HAP-1 (cell line): ENCODE data around the gene PMFBP1.

Experiments
- DNase-seq, 2 experiments: peaks; one replicate each; pipeline ENCODE4 v3.0.0-alpha.2; 2016 to 2020; ENCODE audit warnings: low spot score in 2 of 2
- H3K27me3 ChIP-seq: fragments of 250-450 bp; sonication (Bioruptor Pico); 2 replicates; pipeline ENCODE4 v1.5.1; 2020; ENCODE audit warnings: low read depth, mild to moderate bottlenecking, moderate library complexity
- H3K36me3 ChIP-seq: fragments of 250-450 bp; sonication (Bioruptor Pico); replicated peaks from 2 replicates; pipeline ENCODE4 v1.5.1; 2020; ENCODE audit warnings: mild to moderate bottlenecking
- H3K4me1 ChIP-seq: fragments of 250-450 bp; sonication (Bioruptor Pico); 2 replicates; pipeline ENCODE4 v1.5.1; 2020; ENCODE audit warnings: mild to moderate bottlenecking
- H3K4me3 ChIP-seq: fragments of 250-450 bp; sonication (Bioruptor Pico); 2 replicates; pipeline ENCODE4 v1.5.1; 2020; ENCODE audit warnings: mild to moderate bottlenecking, moderate library complexity
- H3K9me3 ChIP-seq: fragments of 250-450 bp; sonication (Bioruptor Pico); 2 replicates; pipeline ENCODE4 v1.5.1; 2020; ENCODE audit warnings: mild to moderate bottlenecking, moderate library complexity
- in situ Hi-C: fragments of 300-500 bp; cut with MboI; formaldehyde crosslinking; loops from 3 replicates; pipeline ENCODE4 v1.14.3; 2020; ENCODE audit warnings: low sequenced_read_pairs, inconsistent platforms, mixed read lengths

The PMFBP1 gene

DNA sequence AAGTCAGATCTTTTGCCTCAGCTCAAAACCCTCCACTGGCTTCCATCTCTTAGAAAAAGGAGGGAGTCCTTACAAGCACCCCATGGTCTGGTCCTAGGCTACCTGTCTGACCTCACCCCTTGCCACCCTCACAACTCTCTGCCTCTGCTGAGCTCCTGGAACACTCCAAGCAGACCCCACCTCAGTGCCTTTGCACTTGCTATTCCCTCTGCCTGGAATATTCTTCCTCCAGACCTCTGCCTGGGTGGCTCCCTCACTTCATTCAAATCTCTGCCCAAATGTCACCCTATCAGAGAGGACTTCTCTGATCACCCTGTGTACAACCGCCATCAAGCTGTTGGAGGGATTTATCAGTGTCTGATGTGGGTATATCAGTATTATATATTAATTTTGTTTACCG is 37.4 kb downstream of the PMFBP1 start:
- H3K4me1 ChIP-seq = no peaks in the 10 kb centered on the region
- no peaks in the 10 kb centered on the region for H3K27me3 ChIP-seq
- in situ Hi-C loops = loop anchor here (25.0 kb wide), 1 partner anchor 328 kb away; no protein-coding TSS in a partner anchor
- H3K36me3 ChIP-seq = no peaks in the 10 kb centered on the region
- H3K9me3 ChIP-seq = no peaks in the 10 kb centered on the region
- no peak for DNase-seq
- H3K4me3 ChIP-seq = no peak overlapping the region

- Histone ChIP-seq H3K4me1 (no peaks in the 10 kb centered on the region), H3K36me3 (no peaks in the 10 kb centered on the region), H3K4me3 (no peak overlapping the region), H3K9me3 (no peaks in the 10 kb centered on the region), H3K27me3 (no peaks in the 10 kb centered on the region)
- in situ Hi-C loops = loop anchor here (25.0 kb wide), 1 partner anchor 330 kb away; no protein-coding TSS in a partner anchor
- DNase-seq = no peak
These were observed 39.2 kb downstream of the PMFBP1 start for GRCh38 chr16:72132726-72133125.

GRCh38 chr16:72131036-72131435 is 40.9 kb downstream of the PMFBP1 start:
- H3K4me1 ChIP-seq = no peaks in the 10 kb centered on the region
- no peaks in the 10 kb centered on the region for H3K27me3 ChIP-seq
- H3K36me3 ChIP-seq = no peaks in the 10 kb centered on the region
- H3K4me3 ChIP-seq = no peak overlapping the region
- in situ Hi-C loops = loop anchor here (25.0 kb wide), 1 partner anchor 331 kb away; no protein-coding TSS in a partner anchor
- no peaks in the 10 kb centered on the region for H3K9me3 ChIP-seq
- no peak for DNase-seq

DNA sequence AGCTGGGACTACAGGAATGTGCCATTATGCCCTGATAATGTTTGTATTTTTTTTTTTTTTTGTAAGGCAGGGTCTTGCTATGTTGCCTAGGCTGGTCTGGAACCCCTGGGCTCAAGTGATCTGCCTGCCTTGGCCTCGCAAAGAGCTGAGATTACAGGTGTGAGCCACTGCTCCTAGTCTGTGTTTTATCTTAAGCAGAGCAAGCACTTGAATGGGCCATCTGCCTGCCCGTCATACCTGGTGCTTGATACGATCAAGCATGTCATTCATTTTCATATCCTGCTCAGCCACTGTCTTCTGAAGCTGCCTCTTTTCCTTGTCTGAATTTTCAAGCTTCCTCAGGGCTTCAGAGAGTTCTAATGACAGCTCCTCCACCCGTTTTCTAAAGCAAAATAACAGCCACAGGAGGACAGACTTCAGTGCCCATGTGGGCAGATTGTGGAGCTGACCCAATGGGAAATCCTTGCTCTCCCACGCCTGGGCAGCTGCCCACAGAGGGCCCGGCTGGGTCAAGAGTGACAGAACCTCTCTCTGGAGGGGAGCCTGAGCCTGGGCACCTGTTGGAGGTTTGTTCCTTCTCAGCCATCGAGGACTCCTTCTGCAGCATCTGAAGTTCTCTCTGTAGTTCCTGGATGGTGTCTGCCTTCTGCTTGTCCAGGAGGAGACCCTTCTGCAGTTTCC is 41.8 kb downstream of the PMFBP1 start:
- peaks cover 3% of the 10 kb centered on the region; the same call in 1 of the 2 replicates for H3K4me1 ChIP-seq
- in situ Hi-C loops = loop anchor here (10.0 to 25.0 kb wide), 2 partner anchors 105 to 332 kb away; no protein-coding TSS in a partner anchor
- H3K4me3 ChIP-seq = no peak overlapping the region

DNA sequence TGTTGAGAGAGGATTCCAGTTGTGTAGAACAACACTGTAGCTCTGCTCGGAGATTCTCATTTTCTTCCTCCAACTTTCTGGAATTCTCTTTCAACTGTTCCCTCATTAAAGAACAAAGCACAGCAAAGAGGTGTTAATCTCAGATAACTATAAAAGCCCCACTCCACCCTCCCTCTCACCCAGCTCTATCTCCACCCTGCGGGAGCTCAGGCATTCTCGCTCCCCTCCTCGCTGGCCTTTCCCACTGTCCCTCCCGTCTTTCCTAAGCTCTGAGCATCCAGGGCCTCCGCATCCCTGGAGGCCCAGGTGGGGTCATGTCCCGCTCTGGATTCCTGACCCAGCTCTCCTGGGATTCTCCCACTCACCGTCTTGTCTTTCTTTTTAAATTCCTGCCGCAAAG is 43.3 kb downstream of the PMFBP1 start:
- Histone ChIP-seq H3K27me3 (no peaks in the 10 kb centered on the region), H3K4me1 (peaks cover 4% of the 10 kb centered on the region; the same call in 1 of the 2 replicates), H3K9me3 (no peaks in the 10 kb centered on the region), H3K4me3 (no peak overlapping the region), H3K36me3 (no peaks in the 10 kb centered on the region)
- DNase-seq = no peak
- in situ Hi-C loops = loop anchor here (10.0 to 25.0 kb wide), 2 partner anchors 106 to 334 kb away; no protein-coding TSS in a partner anchor

More for the DNA sequence above, 41.8 kb downstream of the PMFBP1 start:
- Histone ChIP-seq H3K27me3 (no peaks in the 10 kb centered on the region), H3K9me3 (no peaks in the 10 kb centered on the region), H3K36me3 (no peaks in the 10 kb centered on the region)
- DNase-seq = no peak

- Histone ChIP-seq H3K36me3 (no peaks in the 10 kb centered on the region), H3K4me1 (peaks cover 4% of the 10 kb centered on the region; the same call in 1 of the 2 replicates), H3K9me3 (no peaks in the 10 kb centered on the region), H3K27me3 (no peaks in the 10 kb centered on the region), H3K4me3 (no peak overlapping the region)
- in situ Hi-C loops = loop anchor here (10.0 to 25.0 kb wide), 2 partner anchors 108 to 336 kb away; no protein-coding TSS in a partner anchor
- no peak for DNase-seq
These were observed 45.6 kb downstream of the PMFBP1 start for GRCh38 chr16:72126429-72126765.

- in situ Hi-C loops = loop anchor here (10.0 to 25.0 kb wide), 2 partner anchors 109 to 336 kb away; no protein-coding TSS in a partner anchor
- Histone ChIP-seq H3K4me3 (no peak overlapping the region), H3K27me3 (no peaks in the 10 kb centered on the region), H3K4me1 (peaks cover 4% of the 10 kb centered on the region; the same call in 1 of the 2 replicates), H3K9me3 (no peaks in the 10 kb centered on the region), H3K36me3 (no peaks in the 10 kb centered on the region)
- no peak for DNase-seq
These were observed 46.1 kb downstream of the PMFBP1 start for GRCh38 chr16:72125635-72126428.

- Histone ChIP-seq H3K4me3 (no peak overlapping the region), H3K36me3 (no peaks in the 10 kb centered on the region), H3K27me3 (no peaks in the 10 kb centered on the region), H3K4me1 (peaks cover 4% of the 10 kb centered on the region; the same call in 1 of the 2 replicates), H3K9me3 (no peaks in the 10 kb centered on the region)
- DNase-seq = peak; percentile 68 to 84
- in situ Hi-C loops = loop anchor here (10.0 to 25.0 kb wide), 2 partner anchors 110 to 337 kb away; no protein-coding TSS in a partner anchor
These were observed 47.0 kb downstream of the PMFBP1 start for GRCh38 chr16:72124761-72125634.

GRCh38 chr16:72124148-72124547 is 47.8 kb downstream of the PMFBP1 start:
- Histone ChIP-seq H3K36me3 (no peaks in the 10 kb centered on the region), H3K27me3 (no peaks in the 10 kb centered on the region), H3K4me3 (no peak overlapping the region), H3K9me3 (no peaks in the 10 kb centered on the region), H3K4me1 (peaks cover 4% of the 10 kb centered on the region; the same call in 1 of the 2 replicates)
- no peak for DNase-seq
- in situ Hi-C loops = loop anchor here (10.0 kb wide), 1 partner anchor 111 kb away; no protein-coding TSS in a partner anchor

DNA sequence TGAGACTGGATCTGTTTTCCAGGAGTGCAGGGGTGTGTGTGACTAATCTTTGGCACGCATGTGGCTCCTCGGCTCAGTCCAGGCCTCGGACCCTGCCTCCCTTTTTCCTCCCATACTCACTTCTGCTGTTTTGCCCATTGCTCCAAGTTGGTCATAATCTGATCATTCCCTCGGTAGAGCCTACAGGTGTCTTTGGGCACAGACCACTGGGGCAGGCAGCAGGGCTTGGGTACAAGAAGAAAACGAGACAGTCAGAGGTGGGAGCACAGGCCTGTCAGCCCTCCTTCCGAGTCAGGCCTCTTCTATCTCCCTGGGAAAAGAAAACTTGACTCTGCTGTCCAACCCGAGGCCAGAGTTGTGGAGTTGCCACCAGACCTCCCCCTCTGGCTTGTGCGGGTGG is 48.5 kb downstream of the PMFBP1 start:
- Histone ChIP-seq H3K4me1 (peaks cover 4% of the 10 kb centered on the region; the same call in 1 of the 2 replicates), H3K9me3 (no peaks in the 10 kb centered on the region), H3K4me3 (no peak overlapping the region), H3K27me3 (no peaks in the 10 kb centered on the region), H3K36me3 (no peaks in the 10 kb centered on the region)
- no peak for DNase-seq
- in situ Hi-C loops = loop anchor here (10.0 kb wide), 1 partner anchor 111 kb away; no protein-coding TSS in a partner anchor

DNA sequence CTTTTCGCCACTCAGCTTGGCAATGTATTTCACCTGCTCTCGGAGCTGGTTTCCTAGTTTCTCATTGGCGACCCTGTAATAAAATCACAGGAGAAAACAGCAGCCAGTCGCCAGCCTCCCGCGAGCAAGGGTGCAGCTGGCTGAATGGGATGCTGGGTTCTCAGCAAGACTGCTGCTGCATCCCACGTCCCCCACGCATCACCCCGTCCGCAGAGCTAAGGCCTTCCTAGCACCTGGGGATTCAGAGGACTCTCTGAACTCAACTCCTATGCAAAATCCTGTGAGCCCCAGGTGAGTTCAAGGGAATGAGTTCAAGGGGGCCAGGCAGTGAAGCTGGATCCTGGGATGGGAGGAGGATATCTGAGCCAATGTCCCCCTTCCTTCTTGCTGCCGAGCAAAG is 49.0 kb downstream of the PMFBP1 start:
- no peak overlapping the region for H3K4me3 ChIP-seq
- no peaks in the 10 kb centered on the region for H3K9me3 ChIP-seq
- peaks cover 4% of the 10 kb centered on the region; the same call in 1 of the 2 replicates for H3K4me1 ChIP-seq
- H3K36me3 ChIP-seq = no peaks in the 10 kb centered on the region
- in situ Hi-C loops = loop anchor here (10.0 kb wide), 1 partner anchor 112 kb away; no protein-coding TSS in a partner anchor
- no peaks in the 10 kb centered on the region for H3K27me3 ChIP-seq
- no peak for DNase-seq

GRCh38 chr16:72122308-72122707 is 49.6 kb downstream of the PMFBP1 start:
- Histone ChIP-seq H3K27me3 (no peaks in the 10 kb centered on the region), H3K36me3 (no peaks in the 10 kb centered on the region), H3K4me1 (peaks cover 4% of the 10 kb centered on the region; the same call in 1 of the 2 replicates), H3K9me3 (no peaks in the 10 kb centered on the region), H3K4me3 (no peak overlapping the region)
- in situ Hi-C loops = loop anchor here (10.0 kb wide), 1 partner anchor 112 kb away; no protein-coding TSS in a partner anchor
- no peak for DNase-seq

- Histone ChIP-seq H3K36me3 (no peaks in the 10 kb centered on the region), H3K4me3 (no peak overlapping the region), H3K9me3 (no peaks in the 10 kb centered on the region), H3K4me1 (peaks cover under 1% of the 10 kb centered on the region; the same call in 1 of the 2 replicates), H3K27me3 (no peaks in the 10 kb centered on the region)
- in situ Hi-C loops = loop anchor here (10.0 kb wide), 1 partner anchor 115 kb away; no protein-coding TSS in a partner anchor
- DNase-seq = no peak
These were observed 51.9 kb downstream of the PMFBP1 start for GRCh38 chr16:72120026-72120425.
